Ovary (tissue), 3 donors: ENCODE results near the gene KRT32.

Experiments used
- CTCF ChIP-seq, 3 donors: fragments of 450-650 bp in 2 of 3; fragments of 200-600 bp in 1 of 3; IDR thresholded peaks; one replicate each; pipeline versions ENCODE4 v1.5.1 to v1.8.0; 2016 to 2022; ENCODE audit warnings: antibody characterized with exemption in 3 of 3, mild to moderate bottlenecking in 1 of 3
- POLR2A ChIP-seq: fragments of 450-650 bp; IDR thresholded peaks from one replicate; pipeline ENCODE4 v1.6.1; 2017; ENCODE audit warnings: antibody characterized with exemption, mild to moderate bottlenecking, moderate library complexity
- donor health status: DM: no; HTN: no; CAD: no.

- TF ChIP-seq CTCF (IDR thresholded peaks at IDR 0.05) (no peak), POLR2A (no peak)
These were observed 15.9 kb downstream of the KRT32 start for GRCh38 chr17:41451154-41451728.
